Stimulated activated effector memory CD8-positive, alpha-beta T cell treated with anti-CD3 and anti-CD28 coated beads, Interleukin-12 subunit alpha, Interleukin-12 subunit beta, amount 100 ng/mL, for 72 hours (primary cell): ENCODE measurements around the gene AKT1.

Source experiments
- ATAC-seq: fragments of 150-1000 bp; cut with Tn5 transposase; 2 replicates; pipeline ENCODE4 v1.10.0; 2021
- DNase-seq, 2 donors: peaks; one replicate each; pipeline ENCODE4 v3.0.0; 2021 to 2022; ENCODE audit warnings: low spot score in 2 of 2
- H3K27ac Mint-ChIP-seq: one replicate; pipeline ENCODE4 v1.8.0; 2022; ENCODE audit warnings: mild to moderate bottlenecking, mixed read lengths
- H3K36me3 Mint-ChIP-seq: one replicate; pipeline ENCODE4 v1.8.0; 2022; ENCODE audit warnings: mild to moderate bottlenecking, mixed read lengths
- H3K4me1 Mint-ChIP-seq: one replicate; pipeline ENCODE4 v1.8.0; 2022; ENCODE audit warnings: mixed read lengths
- H3K4me3 Mint-ChIP-seq: one replicate; pipeline ENCODE4 v1.8.0; 2022; ENCODE audit warnings: mild to moderate bottlenecking, mixed read lengths
- H3K9me3 Mint-ChIP-seq: one replicate; pipeline ENCODE4 v1.8.0; 2022; ENCODE audit warnings: mixed read lengths

AKT1 gene

DNA sequence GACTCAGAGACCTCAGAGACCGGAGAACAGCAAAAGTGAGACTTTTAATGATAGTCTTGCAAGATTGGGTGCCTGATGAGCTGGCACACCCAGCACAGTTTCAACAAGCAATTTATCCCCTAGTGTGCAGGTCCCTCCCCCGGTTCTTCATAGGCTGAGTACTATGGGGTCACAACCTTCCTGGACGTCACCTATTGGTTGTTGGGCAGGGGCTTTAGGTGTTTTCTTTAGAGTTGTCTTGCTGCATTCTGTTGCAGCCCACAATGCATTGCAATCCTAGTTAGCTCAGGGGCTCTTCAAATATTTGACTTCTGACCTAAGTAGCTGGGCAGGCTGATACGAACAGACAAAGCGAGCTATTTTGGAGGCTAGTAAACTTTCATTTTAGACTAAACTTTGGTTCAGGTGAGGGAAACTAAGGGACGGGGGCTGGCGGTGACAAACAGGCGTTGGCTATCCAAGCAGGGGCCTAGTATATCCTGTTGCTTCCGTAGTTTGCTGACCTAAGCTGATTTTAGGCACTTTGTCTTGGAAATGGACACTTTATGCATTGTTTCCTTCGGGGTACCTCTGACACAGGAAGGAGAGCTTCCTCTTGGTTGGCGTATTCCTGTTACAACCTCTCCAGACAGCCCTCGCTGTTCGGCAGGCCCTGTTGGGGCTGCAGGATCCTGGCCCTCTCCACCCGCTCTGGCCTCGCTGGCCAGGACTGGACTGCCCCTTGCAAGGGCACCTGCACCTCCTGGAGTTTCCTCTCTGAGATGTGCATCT is 28.5 kb downstream of the AKT1 start:
- Mint-ChIP-seq H3K36me3 (peaks cover 46% of the 10 kb centered on the region), H3K9me3 (no peaks in the 10 kb centered on the region), H3K4me3 (no peak overlapping the region), H3K27ac (no peak overlapping the region), H3K4me1 (peaks cover 11% of the 10 kb centered on the region)
- ATAC-seq (no peak), DNase-seq (no peak)

DNA sequence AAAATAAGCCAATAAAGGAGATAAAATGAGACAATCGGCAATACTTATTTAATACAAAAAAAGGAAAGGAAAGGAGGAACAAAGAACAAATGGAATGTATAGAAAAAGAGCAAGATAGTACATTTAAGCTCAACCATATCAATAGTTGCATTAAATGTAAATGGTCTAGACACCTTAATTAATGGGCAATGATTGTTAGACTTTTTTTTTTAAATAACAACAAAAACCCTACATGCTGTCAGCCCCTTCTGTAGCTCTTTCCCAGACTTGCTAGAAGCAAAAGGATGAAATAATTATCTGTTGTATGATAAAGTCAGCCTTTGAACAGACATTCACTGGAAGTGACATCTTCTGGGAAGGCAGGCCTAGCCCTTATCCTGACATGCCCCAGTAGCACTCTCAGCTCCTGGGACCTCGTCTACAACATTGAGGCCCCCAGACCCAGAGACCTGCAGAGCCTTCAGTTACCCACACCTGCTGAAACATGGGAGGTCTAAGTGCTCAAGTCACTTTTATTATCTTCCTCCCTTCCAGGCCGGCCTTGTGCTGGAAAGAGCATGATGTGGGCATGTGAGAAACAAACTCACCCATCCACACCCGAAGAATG is 29.2 kb downstream of the AKT1 start:
- no peaks in the 10 kb centered on the region for H3K9me3 Mint-ChIP-seq
- DNase-seq (no peak), ATAC-seq (no peak)
- H3K4me1 Mint-ChIP-seq = peaks cover 12% of the 10 kb centered on the region
- H3K36me3 Mint-ChIP-seq = peaks cover 46% of the 10 kb centered on the region
- H3K4me3 Mint-ChIP-seq = no peak overlapping the region
- H3K27ac Mint-ChIP-seq = no peak overlapping the region

DNA sequence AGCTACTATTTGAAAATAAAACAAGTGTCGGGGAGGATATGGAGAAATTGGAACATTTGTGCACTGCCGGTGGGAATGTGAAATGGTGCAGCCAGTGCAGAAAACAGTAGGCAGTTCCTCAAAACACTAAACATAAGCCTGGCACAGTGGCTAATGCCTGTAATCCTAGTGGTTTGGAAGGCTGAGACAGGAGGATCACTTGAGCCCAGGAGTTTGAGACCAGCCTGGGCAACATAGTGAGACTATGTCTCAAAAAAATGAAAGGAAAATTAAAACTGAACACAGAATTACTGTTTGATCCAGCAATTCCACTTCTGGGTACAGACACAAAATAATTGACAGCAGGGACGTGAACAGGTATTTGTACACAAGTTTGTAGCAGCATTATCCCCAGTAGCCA is 30.0 kb downstream of the AKT1 start:
- DNase-seq = no peak
- Mint-ChIP-seq H3K36me3 (peaks cover 46% of the 10 kb centered on the region), H3K4me1 (peaks cover 20% of the 10 kb centered on the region), H3K9me3 (no peaks in the 10 kb centered on the region), H3K4me3 (no peak overlapping the region), H3K27ac (no peak overlapping the region)
- ATAC-seq = no peak

DNA sequence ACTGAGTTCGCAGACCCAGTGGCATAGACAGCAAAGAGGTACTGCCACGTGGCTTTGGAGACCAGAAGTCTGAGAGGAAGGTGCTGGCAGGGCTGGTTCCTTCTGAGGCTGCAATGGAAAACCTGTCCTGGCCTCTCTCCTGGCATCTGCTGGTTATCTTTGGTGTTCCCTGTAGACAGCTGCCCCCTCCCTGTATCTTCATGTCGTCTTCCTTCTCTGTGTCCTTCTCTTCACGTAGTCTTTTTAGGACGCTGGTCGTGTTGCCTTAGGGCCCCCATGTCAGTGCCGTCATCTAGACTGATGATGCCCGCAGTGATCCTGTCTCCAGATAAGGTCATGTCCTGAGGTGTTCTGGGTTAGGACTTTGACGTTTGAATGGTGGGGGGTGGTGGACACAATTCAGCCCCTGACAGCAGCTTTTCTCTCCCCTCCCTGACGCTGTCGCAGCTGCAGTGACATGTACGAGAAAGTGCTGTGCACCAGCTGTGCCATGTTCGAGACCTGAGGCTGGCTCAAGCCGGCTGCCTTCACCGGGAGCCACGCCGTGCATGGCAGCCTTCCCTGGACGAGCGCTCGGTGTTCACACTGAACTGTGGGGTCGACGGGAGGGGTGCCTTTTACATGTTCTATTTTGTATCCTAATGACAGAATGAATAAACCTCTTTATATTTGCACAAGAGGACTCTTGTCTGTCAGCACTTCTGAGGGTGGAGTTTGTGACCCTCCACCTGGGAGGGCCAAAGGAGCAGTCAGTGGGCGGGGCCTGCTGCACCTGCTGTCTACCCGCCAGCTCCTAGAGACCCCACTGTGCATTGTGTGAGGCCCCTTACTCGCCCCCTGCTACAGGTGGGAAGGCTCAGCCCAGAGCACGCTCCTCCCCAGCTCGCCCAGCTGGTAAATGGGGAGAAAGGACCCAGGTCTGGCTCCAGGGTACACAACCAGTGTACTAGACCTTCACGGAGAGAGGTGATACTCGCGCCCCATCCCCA is 36.3 kb downstream of the AKT1 start:
- peaks cover 81% of the 10 kb centered on the region for H3K36me3 Mint-ChIP-seq
- ATAC-seq (no peak), DNase-seq (no peak)
- H3K9me3 Mint-ChIP-seq = no peaks in the 10 kb centered on the region
- H3K4me3 Mint-ChIP-seq = no peak overlapping the region
- peaks cover 29% of the 10 kb centered on the region for H3K4me1 Mint-ChIP-seq
- H3K27ac Mint-ChIP-seq = peak overlapping the region; percentile 52

DNA sequence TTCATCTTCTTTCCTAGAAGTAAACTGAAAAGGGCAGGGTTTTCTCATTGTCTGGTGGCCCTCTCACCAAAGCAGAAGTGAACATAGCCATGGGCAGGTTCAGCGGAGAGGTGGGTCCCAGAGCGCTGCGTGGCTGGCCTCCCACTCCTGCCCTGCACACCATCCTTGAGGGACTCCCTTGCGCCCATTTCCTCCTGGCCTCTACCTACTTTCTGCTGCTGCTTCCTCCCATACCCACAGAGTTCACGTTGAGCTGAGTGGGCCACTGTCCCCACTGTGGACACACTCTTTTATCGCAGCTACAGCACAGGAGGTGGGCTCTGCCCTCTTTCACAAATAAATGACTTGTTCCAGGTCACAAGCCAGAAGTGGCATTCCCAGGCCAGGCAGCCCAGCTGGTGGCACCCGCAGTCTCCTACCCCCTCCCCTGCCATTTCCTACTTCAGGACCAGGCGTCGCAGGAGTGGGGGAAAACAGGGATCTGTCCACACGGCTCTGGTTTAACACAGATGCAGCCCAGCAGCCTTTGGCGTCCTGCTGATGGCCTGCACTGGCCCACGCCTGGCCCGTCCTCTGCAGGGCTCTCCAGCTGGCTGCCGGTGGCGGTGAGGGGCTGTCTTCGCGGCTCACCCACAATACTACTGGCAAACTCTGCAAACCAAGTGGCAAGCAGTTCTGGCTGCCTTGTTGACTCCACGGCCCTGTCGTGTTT is 37.7 kb downstream of the AKT1 start:
- peaks cover 38% of the 10 kb centered on the region for H3K4me1 Mint-ChIP-seq

DNA sequence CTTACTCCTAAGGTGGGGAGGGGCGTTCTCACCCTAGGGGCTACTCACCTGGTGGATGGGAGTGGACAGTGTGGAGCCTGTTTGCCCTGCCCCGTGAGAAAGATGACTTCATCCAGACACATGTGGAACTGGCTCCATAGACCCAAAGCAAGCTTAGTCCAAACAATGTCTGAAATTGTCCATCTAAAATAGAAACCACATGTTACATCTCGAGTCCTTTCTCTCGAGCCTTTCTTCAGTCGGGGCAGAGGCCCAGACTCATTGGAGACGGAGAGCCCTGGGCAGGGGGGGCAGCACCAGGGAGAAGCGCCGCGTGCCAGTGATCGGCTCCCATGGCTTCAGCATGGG is 38.3 kb downstream of the AKT1 start:
- Mint-ChIP-seq H3K27ac (peak overlapping the region; percentile 67), H3K36me3 (peaks cover 83% of the 10 kb centered on the region), H3K4me1 (peaks cover 38% of the 10 kb centered on the region), H3K4me3 (no peak overlapping the region), H3K9me3 (no peaks in the 10 kb centered on the region)
- ATAC-seq = no peak
- DNase-seq = no peak

More for the DNA sequence above, 37.7 kb downstream of the AKT1 start:
- DNase-seq (no peak), ATAC-seq (no peak)
- Mint-ChIP-seq H3K36me3 (peaks cover 84% of the 10 kb centered on the region), H3K4me3 (no peak overlapping the region), H3K9me3 (no peaks in the 10 kb centered on the region), H3K27ac (no peak overlapping the region)

DNA sequence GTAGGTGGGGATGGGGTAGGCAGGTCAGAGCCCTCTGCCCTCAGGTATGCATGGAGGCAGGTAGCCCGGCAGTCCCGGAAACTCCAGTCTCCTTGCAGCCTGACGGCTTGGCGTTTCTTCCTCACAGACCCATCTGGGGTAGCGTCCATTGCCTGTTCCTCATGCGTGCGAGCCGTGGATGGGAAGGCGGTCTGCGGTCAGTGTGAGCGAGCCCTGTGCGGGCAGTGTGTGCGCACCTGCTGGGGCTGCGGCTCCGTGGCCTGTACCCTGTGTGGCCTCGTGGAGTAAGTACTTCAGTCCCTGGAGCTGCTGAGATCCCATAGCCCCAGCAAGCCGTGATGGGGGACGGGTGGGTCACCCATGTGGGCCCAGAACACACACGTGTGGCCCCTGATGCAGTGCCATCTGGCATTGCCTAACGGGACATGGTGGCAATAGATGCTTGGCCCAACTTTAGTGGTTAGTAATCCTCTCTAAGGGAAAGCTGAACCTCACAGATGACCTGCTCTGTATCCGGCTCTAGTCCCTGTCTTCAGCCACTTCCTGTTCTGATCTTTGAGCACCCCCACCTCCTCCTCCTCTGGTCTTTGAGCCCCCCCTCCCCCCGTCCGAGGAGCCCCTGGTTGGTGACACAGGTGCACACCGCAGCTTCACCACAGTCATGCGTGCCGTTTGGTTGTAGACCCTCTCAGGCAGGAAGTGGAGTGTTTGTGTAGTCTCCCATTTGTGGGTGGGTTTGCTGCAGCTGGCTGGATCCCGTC is 38.9 kb downstream of the AKT1 start:
- DNase-seq (no peak), ATAC-seq (no peak)
- Mint-ChIP-seq H3K4me3 (no peak overlapping the region), H3K4me1 (peaks cover 38% of the 10 kb centered on the region), H3K27ac (peak overlapping the region; percentile 67), H3K9me3 (no peaks in the 10 kb centered on the region), H3K36me3 (peaks cover 78% of the 10 kb centered on the region)

DNA sequence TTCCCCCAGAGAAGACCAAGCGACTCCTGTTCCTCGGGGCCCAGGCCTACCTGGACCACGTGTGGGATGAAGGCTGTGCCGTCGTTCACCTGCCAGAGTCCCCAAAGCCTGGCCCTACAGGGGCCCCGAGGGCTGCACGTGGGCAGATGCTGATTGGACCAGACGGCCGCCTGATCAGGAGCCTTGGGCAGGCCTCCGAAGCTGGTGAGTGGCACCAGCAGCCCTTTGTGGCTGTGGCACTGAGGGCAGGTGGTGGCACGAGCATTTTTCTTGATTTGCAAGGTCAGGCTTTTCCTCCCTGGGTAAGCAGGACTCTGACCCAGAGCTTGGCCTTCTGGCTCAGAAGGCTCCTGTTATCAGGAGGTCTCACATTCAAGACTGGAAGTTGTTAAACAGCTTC is 39.9 kb downstream of the AKT1 start:
- DNase-seq (no peak), ATAC-seq (no peak)
- Mint-ChIP-seq H3K9me3 (no peaks in the 10 kb centered on the region), H3K27ac (peak overlapping the region; percentile 76), H3K4me3 (no peak overlapping the region), H3K4me1 (peaks cover 30% of the 10 kb centered on the region), H3K36me3 (peaks cover 67% of the 10 kb centered on the region)

DNA sequence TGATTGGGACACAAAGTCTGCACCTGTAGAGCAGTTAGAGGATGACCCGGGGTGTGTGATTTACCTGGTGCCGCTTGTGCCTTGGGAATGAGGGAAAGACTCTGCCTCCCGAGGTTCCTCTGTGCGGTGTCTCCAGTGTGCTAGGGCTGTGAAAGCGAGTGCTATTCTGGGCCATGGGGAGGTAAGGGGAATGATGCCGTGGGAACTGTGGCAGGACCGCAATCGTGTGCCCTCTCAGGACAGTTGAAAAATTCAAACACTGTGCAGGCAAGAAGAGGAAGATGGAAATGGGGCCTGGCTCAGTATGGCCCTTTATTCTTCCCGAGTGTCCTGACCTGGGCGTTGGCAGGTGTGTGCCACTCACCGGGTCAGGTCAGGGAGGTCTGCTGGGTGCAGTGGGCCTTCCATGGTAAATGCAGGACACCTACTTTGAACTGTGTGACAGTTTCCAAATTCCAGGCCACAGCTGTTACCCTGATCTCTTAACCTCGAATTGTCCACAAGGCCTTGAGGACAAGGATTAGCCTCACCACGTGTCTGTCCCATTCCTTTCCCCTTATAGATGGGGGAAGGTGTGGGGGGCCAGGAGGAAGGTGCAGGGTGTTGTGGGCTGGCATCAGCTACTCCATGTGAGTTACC is 41.2 kb downstream of the AKT1 start:
- ATAC-seq (no peak), DNase-seq (no peak)
- Mint-ChIP-seq H3K9me3 (no peaks in the 10 kb centered on the region), H3K27ac (peak overlapping the region; percentile 95), H3K4me1 (peaks cover 31% of the 10 kb centered on the region), H3K4me3 (peak overlapping the region; percentile 95), H3K36me3 (peaks cover 54% of the 10 kb centered on the region)

DNA sequence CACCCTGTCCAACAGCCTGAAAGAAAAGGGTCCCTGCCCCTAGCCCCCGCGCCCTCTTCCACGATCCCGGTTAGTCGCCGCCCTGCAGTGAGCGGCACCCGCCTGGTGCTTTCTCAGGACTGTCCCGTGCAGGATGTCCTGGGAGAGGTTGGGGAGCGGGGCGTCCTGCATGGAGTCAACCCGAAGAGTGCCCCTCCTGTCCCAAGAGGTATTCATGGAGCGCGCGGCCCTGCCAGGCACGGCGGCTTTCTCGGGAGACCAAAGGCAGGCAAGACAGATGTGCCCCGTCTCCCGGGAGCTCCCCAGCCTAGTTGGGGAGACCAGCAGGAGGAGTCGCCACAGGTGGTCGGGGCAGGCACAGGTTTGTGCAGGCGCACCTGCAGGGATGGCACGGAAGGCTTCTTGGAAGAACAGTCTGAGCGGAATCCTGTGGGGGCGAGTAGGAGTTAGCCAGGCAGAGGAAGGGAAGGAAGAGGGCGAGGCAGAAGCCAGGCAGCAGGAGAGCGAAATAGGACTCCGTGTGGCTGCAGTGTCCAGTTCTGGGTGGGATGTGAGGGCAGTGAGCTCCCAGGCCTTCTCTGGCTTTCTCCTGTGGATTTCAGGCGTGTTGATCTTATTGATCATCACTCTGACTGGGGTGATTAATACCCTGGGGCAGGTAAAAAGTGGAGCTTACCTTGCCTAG is 41.9 kb downstream of the AKT1 start:
- peaks cover 36% of the 10 kb centered on the region for H3K4me1 Mint-ChIP-seq
- DNase-seq (peak in 1 of 2 donors; percentile 60), ATAC-seq (no peak)
- peak overlapping the region; percentile 95 for H3K4me3 Mint-ChIP-seq
- H3K36me3 Mint-ChIP-seq = peaks cover 48% of the 10 kb centered on the region
- H3K9me3 Mint-ChIP-seq = no peaks in the 10 kb centered on the region
- H3K27ac Mint-ChIP-seq = peak overlapping the region; percentile 95

DNA sequence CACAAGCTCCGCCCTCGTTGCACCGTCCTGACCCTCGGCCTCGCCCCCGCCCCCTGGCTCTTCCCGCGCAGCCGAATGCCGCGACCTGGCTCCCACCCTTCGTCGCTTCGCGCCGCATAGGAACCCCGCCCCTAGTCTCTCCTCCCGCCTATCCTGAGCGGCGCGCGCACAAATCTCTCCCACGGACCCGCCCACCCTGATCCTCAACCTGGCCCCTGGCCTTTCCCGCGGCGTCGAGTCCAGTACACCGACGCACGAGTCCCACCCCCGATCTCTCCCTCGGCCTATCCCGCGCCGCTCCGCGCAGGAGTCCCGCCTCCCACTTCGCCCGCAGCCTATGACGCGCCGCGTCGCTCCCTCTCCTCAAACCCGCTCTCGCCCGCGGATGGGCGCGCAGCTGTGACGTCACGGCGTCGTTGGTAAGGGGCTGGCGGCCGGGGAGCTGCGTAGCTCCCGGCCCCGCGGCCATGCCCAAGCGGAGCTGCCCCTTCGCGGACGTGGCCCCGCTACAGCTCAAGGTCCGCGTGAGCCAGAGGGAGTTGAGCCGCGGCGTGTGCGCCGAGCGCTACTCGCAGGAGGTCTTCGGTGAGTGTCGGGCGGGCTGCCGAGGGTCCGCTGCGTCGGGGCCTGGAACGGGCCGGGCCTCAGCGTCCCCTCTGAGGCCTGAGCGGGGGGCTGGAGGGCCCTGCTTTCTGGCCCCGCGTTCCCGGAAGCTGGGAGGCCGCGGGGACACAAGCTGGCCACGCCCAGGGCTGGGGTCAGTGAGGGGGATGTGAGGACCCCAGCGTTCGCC is 42.6 kb downstream of the AKT1 start, which contains the start of gene SIVA1:
SIVA1 (plus strand) TSS at position 413 of the 793 bp plus-strand sequence; CDS start at position 468, 55 bp downstream.
- peak within 1 kb of the TSS; percentile 95 for H3K27ac Mint-ChIP-seq

DNA sequence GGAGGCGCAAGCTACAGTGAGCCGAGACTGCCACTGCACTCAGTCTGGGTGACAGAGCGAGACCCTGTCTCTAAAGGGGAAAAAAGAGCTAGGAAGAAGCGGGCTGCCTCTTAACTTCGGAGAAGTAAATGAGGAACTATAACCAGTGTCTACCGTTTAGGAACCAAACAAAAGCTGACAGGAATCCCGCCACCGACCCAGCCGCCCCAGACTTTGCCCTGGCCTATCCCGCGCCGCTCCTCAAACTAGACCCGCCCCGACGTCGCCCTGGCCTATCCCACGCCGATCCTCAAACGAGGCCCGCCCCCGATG is 43.2 kb downstream of the AKT1 start:
- Mint-ChIP-seq H3K27ac (peak overlapping the region; percentile 95), H3K36me3 (peaks cover 35% of the 10 kb centered on the region), H3K4me1 (peaks cover 36% of the 10 kb centered on the region), H3K4me3 (peak overlapping the region; percentile 95), H3K9me3 (no peaks in the 10 kb centered on the region)
- peak; percentile 3 for ATAC-seq
- DNase-seq = no peak

More for the DNA sequence above, 42.6 kb downstream of the AKT1 start, which contains the start of gene SIVA1:
- H3K9me3 Mint-ChIP-seq = no peaks in the 10 kb centered on the region
- DNase-seq = peak; percentile 99
- peak within 1 kb of the TSS; percentile 95 for H3K4me3 Mint-ChIP-seq
- peaks cover 41% of the 10 kb centered on the region for H3K36me3 Mint-ChIP-seq
- ATAC-seq = peak; percentile 94
- peaks cover 36% of the 10 kb centered on the region for H3K4me1 Mint-ChIP-seq
